SU-DHL-6 (cell line): Measurements from ENCODE around the gene PRSS2.
"Not testable (repeated sequence)": the region's sequence is repeated elsewhere in the genome, so short reads cannot be mapped to it uniquely, and the experiment has no call there.

ENCODE experiments used
- H2AFZ ChIP-seq: fragments of 200-600 bp; sonication (generic); 2 replicates; pipeline ENCODE4 v1.6.1; 2014; ENCODE audit warnings: low read depth, mild to moderate bottlenecking, moderate library complexity, mixed read lengths, antibody characterized with exemption, low read length; ENCODE audit not compliant: severe bottlenecking
- H3F3A ChIP-seq: fragments of 200-600 bp; shearing (Covaris generic); 2 replicates; pipeline ENCODE4 v1.6.0; 2016; ENCODE audit warnings: antibody characterized with exemption, mild to moderate bottlenecking; ENCODE audit not compliant: insufficient read depth
- H3K27ac ChIP-seq: fragments of 200-600 bp; sonication (generic); 2 replicates; pipeline ENCODE4 v1.5.1; 2016; ENCODE audit warnings: low read depth, mild to moderate bottlenecking, low read length, moderate library complexity, mixed read lengths
- H3K27me3 ChIP-seq: fragments of 200-600 bp; sonication (generic), shearing (Covaris generic); 2 replicates; pipeline ENCODE4 v1.6.0; 2014; ENCODE audit warnings: mild to moderate bottlenecking, low read length
- H3K36me3 ChIP-seq: fragments of 200-600 bp; sonication (generic); 2 replicates; pipeline ENCODE4 v1.6.1; 2014; ENCODE audit warnings: mild to moderate bottlenecking, low read length, mixed read lengths
- H3K4me2 ChIP-seq: fragments of 300-600, 200-600 bp; shearing (Covaris generic), sonication (generic); 2 replicates; pipeline ENCODE4 v1.6.0; 2014; ENCODE audit warnings: low read length, low read depth, mild to moderate bottlenecking; ENCODE audit not compliant: poor library complexity, severe bottlenecking
- H3K4me3 ChIP-seq: fragments of 200-600 bp; sonication (generic); 2 replicates; pipeline ENCODE4 v1.5.1; 2014; ENCODE audit warnings: antibody characterized with exemption, low read length, mild to moderate bottlenecking, mixed read lengths; ENCODE audit not compliant: insufficient read depth, poor library complexity, severe bottlenecking
- H3K79me2 ChIP-seq: fragments of 200-600 bp; sonication (generic); 2 replicates; pipeline ENCODE4 v1.6.1; 2014; ENCODE audit warnings: mild to moderate bottlenecking, low read length, moderate library complexity; ENCODE audit not compliant: insufficient read depth
- H3K9ac ChIP-seq: fragments of 200-600 bp; sonication (generic); 2 replicates; pipeline ENCODE4 v1.7.0; 2014; ENCODE audit warnings: mild to moderate bottlenecking, low read length
- H3K9me2 ChIP-seq: fragments of 200-600 bp; sonication (generic); replicated peaks from 2 replicates; pipeline ENCODE4 v1.6.1; 2014; ENCODE audit warnings: low read length; ENCODE audit not compliant: insufficient read depth
- H3K9me3 ChIP-seq: fragments of 200-600 bp; sonication (generic); 2 replicates; pipeline ENCODE4 v1.6.1; 2014; ENCODE audit warnings: low read length, mixed read lengths; ENCODE audit not compliant: insufficient read depth
- H4K20me1 ChIP-seq: fragments of 200-600 bp; sonication (generic); 2 replicates; pipeline ENCODE4 v1.6.1; 2014; ENCODE audit warnings: low read depth, mild to moderate bottlenecking, antibody characterized with exemption, low read length, moderate library complexity, mixed read lengths
- EZH2phosphoT487 ChIP-seq: fragments of 200-600 bp; sonication (generic), shearing (Covaris generic); conservative IDR thresholded peaks from 2 replicates; pipeline ENCODE4 v1.6.1; 2018; ENCODE audit warnings: mild to moderate bottlenecking, antibody characterized with exemption, low read length, moderate library complexity, mixed read lengths
- TF ChIP-seq, protein P1 (sequence below): fragments of 200-600 bp; sonication (generic); IDR thresholded peaks from one replicate; pipeline ENCODE4 v1.5.1; 2017; ENCODE audit warnings: antibody characterized with exemption, mild to moderate bottlenecking, low read length, moderate library complexity; ENCODE audit not compliant: insufficient read depth, poor library complexity, severe bottlenecking

The PRSS2 gene

DNA sequence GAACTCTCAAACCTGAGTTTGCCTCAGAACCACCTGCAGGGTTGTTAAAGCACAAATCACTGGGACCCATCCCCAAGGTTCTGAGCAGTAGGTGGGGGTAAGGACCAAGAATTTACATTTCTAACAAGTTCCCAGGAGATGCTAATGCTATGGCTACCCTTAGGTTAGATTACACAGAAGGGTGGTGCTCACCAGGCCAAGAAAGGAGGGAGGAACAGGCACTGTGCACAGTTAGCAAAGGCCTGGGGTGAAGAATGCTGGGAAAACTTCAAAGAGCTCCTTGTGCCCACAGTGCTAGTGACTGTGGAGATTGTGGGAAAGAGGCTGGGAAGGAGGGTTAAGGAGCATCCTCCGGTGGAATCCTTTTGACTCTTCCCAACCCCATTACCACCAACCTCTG, 8.7 kb upstream of the PRSS2 start:
- Histone ChIP-seq H4K20me1 (no peaks in the 10 kb centered on the region), H3K4me2 (no peak overlapping the region), H3K27me3 (no peaks in the 10 kb centered on the region), H3K4me3 (no peak overlapping the region), H3F3A (no peaks in the 10 kb centered on the region), H2AFZ (no peak overlapping the region), H3K27ac (no peak overlapping the region), H3K36me3 (no peaks in the 10 kb centered on the region), H3K9ac (no peak overlapping the region), H3K9me2 (no peaks in the 10 kb centered on the region), H3K79me2 (no peaks in the 10 kb centered on the region), H3K9me3 (no peaks in the 10 kb centered on the region)
- no peak for TF ChIP-seq EZH2phosphoT487
- TF ChIP-seq, protein P1, sequence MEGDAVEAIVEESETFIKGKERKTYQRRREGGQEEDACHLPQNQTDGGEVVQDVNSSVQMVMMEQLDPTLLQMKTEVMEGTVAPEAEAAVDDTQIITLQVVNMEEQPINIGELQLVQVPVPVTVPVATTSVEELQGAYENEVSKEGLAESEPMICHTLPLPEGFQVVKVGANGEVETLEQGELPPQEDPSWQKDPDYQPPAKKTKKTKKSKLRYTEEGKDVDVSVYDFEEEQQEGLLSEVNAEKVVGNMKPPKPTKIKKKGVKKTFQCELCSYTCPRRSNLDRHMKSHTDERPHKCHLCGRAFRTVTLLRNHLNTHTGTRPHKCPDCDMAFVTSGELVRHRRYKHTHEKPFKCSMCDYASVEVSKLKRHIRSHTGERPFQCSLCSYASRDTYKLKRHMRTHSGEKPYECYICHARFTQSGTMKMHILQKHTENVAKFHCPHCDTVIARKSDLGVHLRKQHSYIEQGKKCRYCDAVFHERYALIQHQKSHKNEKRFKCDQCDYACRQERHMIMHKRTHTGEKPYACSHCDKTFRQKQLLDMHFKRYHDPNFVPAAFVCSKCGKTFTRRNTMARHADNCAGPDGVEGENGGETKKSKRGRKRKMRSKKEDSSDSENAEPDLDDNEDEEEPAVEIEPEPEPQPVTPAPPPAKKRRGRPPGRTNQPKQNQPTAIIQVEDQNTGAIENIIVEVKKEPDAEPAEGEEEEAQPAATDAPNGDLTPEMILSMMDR, result no peak

DNA sequence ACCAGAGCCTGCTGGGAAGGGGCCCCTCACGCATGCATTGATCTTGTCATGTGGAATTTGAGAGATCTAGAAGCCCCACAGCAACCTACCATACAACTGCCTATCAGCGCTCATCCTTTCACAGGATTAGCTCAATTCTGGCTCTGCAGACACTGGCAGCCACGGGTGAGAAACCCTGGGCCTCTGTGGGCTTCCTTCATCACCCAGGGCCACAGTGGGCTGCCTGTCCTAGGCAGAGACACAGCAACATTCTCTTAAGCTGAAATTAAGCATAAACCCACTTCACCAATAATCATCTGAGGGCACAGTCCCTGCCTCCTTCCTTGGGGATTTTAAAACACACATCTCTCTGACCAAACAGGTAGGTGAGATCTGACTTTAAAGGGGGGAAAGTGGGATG, 3.3 kb upstream of the PRSS2 start:
- no peaks in the 10 kb centered on the region for H3K36me3 ChIP-seq
- no peaks in the 10 kb centered on the region for H3K9me3 ChIP-seq
- H3K9ac ChIP-seq, result no peak overlapping the region
- no peaks in the 10 kb centered on the region for H3K27me3 ChIP-seq
- no peak overlapping the region for H3K4me3 ChIP-seq
- H3K79me2 ChIP-seq, result no peaks in the 10 kb centered on the region
- H3F3A ChIP-seq, result no peaks in the 10 kb centered on the region
- no peak overlapping the region for H2AFZ ChIP-seq
- no peaks in the 10 kb centered on the region for H4K20me1 ChIP-seq
- no peak overlapping the region for H3K27ac ChIP-seq
- H3K4me2 ChIP-seq, result no peak overlapping the region
- no peaks in the 10 kb centered on the region for H3K9me2 ChIP-seq
- TF ChIP-seq, protein P1, result no peak
- TF ChIP-seq EZH2phosphoT487, result no peak

DNA sequence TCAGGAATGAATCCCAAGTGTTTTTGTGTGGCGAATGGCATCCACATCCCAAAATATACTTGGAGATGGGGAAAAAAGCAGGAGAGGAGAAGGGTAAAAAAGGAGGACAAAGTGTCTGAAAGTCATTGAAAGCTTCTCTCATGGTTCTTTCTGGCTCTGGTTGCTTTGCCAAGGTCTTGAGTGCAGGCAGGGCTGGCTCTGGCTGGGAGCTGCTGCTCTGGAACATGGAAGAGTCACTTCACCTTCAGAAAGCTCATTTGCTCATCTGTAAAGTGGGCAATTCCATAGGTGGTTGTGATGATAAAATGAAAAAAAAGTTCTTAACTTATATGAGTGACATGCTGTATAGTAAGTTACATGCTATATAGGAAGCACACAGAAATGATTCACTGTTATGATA, 2.9 kb upstream of the PRSS2 start:
- Histone ChIP-seq H2AFZ (no peak overlapping the region), H3F3A (no peaks in the 10 kb centered on the region), H3K36me3 (no peaks in the 10 kb centered on the region), H3K4me3 (no peak overlapping the region), H3K79me2 (no peaks in the 10 kb centered on the region), H3K4me2 (no peak overlapping the region), H3K27ac (no peak overlapping the region), H3K9ac (no peak overlapping the region), H3K9me2 (no peaks in the 10 kb centered on the region), H3K27me3 (no peaks in the 10 kb centered on the region), H4K20me1 (no peaks in the 10 kb centered on the region), H3K9me3 (no peaks in the 10 kb centered on the region)
- TF ChIP-seq, protein P1, result no peak
- TF ChIP-seq EZH2phosphoT487, result no peak

GRCh38 chr7:142768885-142769284, 1.9 kb upstream of the PRSS2 start:
- H3K36me3 ChIP-seq, H4K20me1 ChIP-seq, H3K4me2 ChIP-seq, H3F3A ChIP-seq, H2AFZ ChIP-seq, H3K27me3 ChIP-seq, H3K27ac ChIP-seq, H3K4me3 ChIP-seq, H3K79me2 ChIP-seq, H3K9ac ChIP-seq, H3K9me2 ChIP-seq, H3K9me3 ChIP-seq: not testable (repeated sequence)
